NCI-H524 (cell line): ENCODE measurements around the gene SACS.
"Not testable (repeated sequence)": the region's sequence is repeated elsewhere in the genome, so short reads cannot be mapped to it uniquely, and the experiment has no call there.

Source experiments
- DNase-seq, 2 experiments: peaks; one replicate each; lab custom pipeline; 2025; lab: John Stamatoyannopoulos, UW

The SACS gene

DNA sequence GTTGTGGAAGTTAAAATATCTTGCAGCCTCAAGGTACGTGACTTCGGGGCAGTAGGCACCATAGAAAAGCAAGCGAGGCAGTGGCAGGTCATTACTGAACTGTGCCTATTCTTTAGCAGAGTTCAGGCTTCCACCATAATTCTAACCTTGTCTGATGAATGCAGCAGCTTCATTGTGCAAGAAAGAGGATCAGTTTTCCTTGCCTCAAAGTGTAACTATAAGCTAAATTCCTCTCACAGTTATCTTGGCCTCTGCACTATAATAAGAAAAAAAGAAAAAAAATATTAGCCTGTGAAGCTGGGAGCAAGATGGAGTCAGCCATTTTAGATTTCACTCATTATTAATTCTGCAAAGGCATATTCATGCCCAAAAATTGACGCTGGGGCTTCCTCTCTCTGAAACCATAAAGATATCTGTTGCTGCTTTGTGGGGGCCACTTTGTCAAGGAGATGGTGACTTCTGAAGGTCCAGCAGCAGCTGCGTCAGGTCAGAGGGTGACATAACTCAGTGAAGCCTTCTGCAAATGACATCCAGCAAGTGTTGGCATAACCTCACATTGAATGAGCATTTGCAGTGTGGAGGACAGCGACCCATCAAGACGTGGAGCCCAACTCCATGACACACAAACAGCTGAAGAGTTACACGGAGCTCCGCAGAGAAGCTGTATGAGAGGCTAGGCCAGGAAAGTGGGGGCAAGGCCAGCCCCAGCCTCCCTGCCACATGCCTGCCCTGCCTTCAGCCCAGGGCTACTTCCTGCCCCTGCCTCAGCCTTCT lies 23.1 kb upstream of the SACS start:
- no peak for DNase-seq

DNA sequence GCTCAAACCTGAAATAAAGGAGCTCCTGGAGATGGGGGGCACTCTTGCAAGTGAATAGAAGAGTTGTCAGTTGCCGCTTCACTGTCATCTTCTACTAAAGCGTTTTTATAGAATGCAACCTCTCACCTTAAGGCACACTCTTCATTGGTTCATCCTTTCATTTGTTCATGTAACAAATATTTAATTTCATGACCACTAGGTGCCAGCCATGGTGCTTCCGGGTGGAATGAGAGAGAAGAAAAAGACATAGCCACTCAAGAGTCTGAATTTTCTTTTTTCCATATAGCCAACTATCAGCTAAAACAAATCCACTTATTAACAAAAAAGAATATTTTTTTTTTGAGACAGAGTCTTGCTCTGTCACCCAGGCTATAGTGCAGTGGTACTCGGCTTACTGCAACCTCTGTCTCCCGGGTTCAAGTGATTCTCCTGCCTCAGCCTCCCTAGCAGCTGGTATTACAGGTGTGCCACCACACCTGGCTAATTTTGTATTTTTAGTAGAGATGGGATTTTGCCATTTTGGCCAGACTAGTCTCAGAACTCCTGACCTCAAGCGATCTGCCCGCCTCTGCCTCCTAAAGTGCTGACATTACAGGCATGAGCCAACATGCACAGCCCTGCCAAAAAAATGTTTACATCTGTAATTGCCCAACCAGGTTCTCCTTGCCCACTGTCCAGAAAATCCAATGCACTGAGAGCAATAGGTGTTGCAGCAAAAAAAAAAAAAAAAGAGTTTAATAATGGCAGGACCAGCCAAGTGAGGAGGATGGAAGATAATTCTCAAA lies 22.1 kb upstream of the SACS start:
- peak in 1 of 2 experiments; percentile 23 for DNase-seq

DNA sequence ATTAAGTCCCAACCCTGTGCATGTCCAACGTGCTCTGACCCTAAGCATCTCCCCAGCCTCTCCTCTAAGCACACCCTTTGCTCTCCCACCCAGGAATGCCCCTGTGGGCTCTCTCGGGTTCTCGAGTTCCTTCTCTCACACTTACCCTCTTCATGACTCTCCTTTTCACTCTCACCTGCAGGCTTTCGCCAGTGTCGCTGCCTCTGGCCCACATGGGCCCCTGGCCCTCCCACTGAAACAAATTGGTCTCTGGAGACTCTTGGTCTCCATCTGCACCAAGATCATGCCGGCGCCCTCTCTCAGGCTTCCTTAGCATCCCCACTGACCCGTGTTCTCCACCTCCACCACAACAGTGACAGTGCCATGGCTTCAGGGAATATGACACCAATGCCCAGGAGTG lies 19.6 kb upstream of the SACS start:
- peak in 1 of 2 experiments; percentile 67 for DNase-seq

DNA sequence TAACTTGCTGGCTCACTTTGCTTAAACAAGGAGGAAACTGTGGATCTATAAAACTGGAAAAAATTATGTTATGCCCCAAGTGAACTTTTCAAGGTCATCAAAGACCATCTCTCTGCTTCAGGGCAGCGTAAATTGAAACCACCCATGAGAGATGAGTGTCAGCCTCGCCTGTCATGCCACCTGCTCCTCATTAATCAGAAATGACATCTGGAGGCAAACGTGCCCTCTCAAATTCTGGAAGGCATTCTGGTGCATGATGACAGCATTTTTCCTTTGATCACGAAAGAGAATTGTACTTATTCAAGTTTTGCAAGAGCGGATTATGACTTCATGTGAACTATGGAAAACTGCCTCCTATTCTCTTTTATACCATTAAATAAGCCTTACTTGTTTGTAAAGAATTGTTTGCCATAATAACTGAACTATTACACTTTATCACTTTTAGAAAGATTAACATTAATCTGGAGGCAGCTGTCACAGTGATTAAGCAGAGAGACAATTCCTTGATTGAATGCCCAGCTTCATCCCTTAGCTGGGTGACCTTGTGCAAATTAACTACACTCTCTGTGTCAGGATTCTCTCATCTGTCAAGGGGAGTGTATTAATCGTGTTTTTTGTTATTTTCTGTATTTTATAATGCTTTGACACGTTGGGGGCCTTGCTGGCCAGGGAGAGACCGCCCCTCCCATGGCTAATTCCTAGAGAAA lies 17.0 kb upstream of the SACS start:
- DNase-seq: peak; percentile 99

- DNase-seq: peak; percentile 49 to 54
These were observed 16.1 kb upstream of the SACS start for GRCh38 chr13:23449398-23450162.

- peak; percentile 86 to 97 for DNase-seq
These were observed 14.4 kb upstream of the SACS start for GRCh38 chr13:23447927-23448326.

- peak; percentile 52 to 80 for DNase-seq
These were observed 12.3 kb upstream of the SACS start for GRCh38 chr13:23445794-23446193.

- peak; percentile 96 to 99 for DNase-seq
These were observed 10.4 kb upstream of the SACS start for GRCh38 chr13:23443878-23444277.

GRCh38 chr13:23443110-23443509 lies 9.6 kb upstream of the SACS start:
- DNase-seq: no peak

DNA sequence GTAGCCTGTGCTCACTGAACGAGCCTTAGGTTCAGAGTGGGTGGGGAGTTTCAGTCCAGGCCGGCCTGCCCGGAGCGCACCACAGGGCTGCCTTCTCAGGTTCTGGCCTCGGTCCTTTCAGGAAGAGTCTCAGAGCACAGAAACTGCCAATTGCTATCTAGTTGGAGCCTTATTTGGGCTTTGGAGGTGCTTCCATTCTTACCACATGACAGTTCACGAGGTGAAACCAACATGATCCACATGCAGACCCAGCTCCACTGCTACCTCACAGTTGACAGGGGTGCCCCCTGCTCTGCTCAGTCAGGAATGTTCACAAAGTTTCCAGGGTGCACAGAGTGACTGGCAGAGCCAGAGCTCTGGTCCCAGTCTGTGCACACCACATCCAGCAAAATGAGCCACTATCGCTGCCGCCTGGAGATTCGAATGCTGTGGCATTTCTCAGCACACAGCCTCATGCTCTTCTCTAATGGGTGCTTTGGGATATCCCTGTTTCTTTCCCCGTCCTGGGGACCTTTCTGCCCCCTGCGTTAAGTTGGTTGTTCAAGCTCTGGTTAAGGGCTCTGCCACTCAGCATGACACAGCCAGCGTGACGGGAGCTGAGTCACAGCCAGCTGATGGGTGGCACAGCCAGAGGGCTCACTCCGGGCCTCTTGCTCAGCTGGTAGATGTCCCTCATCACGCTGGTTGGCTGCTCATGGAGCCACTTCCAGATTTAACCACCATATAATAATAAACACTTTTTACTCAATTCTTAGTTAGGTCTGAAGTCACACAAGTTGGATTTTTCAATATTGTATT lies 7.5 kb upstream of the SACS start:
- no peak for DNase-seq

DNA sequence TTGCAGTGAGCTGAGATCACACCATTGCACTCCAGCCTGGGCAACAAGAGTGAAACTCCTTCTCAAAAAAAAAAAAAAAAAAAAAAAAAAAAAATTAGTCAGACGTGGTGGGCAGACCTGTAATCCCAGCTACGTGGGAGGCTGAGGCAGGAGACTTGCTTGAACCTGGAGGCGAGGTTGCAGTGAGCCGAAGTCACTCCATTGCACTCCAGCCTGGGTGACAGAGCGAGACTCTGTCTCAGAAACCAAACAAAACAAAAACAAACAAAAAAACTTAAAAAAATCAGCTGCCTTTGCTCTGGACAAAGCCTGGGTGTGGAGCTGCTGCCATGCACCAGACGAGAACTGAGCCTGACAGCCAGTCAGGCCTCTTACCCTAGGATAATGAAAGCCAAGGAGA lies 6.8 kb upstream of the SACS start:
- DNase-seq: not testable (repeated sequence)

DNA sequence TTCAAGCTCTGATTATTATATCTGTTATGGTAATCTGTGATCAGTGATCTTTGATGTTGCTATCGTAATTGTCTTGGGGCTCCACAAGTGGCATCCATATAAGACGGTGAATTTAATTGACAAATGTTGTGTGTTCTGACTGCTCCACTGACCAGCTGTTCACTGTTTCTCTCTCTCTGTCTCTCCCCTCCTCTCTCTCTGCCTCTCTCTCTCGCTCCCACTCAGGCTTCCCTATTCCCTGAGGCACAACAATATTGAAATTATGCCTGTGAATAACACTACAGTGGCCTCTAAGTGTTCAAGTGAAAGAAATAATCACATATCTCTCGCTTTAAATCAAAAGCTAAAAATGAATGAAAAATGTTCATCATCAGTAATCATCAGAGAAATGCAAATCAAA lies 4.4 kb upstream of the SACS start:
- DNase-seq: peak in 1 of 2 experiments; percentile 45

DNA sequence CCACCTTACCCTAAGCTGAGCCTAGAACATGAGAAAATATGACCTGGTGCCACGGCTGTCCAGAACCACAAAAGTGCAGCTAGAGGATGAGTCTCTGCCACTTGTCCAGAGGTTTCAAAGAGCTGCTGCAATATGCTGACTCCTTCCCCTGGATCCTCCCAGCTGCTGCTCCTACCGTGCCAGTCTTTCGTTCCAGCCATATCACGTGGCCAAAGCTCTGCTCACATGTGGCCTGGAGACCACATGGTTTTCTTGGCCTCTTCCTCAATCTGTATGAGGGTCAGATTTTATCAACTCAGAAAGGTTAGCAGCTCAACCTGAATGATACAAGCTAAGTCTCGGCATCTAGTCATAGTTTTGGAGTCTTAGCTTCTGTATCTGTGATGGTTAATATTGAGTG lies 3.2 kb upstream of the SACS start:
- DNase-seq: peak in 1 of 2 experiments; percentile 32

GRCh38 chr13:23434491-23434890 lies 989 bp upstream of the SACS start:
- peak in 1 of 2 experiments; percentile 31 for DNase-seq

DNA sequence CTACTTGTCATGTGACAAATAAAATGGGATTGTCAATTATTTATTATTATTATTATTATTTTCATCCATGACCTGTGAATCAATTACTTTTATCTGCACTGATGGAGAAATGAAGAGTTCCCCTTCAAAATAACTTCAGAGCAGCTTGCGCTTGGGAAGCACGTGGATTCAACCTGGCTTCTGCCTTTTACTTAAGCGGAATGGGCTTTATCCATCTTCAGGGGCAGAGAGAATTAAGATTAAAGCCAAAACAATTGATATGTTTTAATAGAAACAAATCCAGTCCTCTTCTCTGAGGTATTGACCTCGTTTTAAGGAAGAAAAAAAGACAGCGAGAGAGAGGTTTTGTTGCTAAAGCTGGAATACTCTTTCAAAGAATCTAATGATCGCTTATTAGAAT lies 876 bp downstream of the SACS start:
- peak; percentile 20 to 62 for DNase-seq

- DNase-seq: no peak
These were observed 2.8 kb downstream of the SACS start for GRCh38 chr13:23430664-23431063.

DNA sequence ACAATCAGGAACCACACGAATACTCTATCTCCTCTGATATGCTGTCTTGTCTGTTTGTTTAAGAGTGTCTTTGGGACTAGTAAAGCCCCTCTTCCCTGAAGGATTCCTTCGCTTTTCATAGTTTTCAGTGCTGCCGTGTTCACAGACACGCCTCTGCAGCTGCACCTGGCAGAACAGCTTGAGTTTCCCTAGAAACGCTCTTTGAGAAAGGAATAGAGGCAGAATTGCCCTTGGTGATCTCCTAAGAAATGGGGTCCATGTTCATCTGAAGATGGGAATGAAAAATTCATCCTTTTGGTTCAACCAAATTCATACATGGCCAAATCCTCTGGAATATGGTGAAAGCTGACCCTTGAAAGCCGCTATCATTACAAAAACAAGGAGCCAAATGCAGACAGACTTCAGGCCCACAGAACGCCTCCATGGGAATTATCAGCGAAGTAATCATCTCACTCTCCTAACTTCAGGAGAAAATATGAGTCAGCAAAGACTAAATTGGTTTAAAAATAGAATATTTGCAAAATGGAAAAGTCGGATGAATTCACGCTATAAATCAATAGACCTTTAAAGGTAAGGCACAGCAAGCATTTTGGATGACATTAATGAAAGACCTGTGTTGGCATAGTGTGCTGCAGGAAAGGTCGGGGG lies 5.5 kb downstream of the SACS start:
- DNase-seq: no peak

DNA sequence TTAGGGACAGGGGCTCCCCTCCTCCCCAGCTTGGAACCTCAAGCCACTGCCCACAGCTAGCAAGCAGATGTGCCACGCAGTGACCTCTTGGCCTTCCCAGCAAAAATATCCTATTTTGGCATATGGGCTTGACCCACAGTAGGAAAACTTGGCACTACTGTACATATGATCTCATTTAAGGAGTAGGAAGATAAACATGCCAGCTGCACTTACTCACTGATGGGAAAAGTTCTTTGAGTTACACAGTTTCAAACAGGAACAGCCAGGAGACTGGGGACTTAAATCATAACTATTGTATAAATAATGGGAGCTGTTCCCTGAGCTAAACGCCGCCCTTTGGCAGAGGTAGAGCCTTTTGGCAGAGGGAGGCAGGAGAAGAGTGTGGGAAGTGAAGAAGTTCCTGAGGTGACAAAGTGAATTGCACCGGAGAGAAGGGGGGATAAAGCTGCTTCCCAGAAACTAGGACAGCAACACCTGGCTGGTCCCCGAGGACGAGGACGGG lies 6.1 kb downstream of the SACS start:
- no peak for DNase-seq

- no peak for DNase-seq
These were observed 11.9 kb downstream of the SACS start for GRCh38 chr13:23421596-23421995.
